ENCODE measurements around the gene KRT14.

DNA sequence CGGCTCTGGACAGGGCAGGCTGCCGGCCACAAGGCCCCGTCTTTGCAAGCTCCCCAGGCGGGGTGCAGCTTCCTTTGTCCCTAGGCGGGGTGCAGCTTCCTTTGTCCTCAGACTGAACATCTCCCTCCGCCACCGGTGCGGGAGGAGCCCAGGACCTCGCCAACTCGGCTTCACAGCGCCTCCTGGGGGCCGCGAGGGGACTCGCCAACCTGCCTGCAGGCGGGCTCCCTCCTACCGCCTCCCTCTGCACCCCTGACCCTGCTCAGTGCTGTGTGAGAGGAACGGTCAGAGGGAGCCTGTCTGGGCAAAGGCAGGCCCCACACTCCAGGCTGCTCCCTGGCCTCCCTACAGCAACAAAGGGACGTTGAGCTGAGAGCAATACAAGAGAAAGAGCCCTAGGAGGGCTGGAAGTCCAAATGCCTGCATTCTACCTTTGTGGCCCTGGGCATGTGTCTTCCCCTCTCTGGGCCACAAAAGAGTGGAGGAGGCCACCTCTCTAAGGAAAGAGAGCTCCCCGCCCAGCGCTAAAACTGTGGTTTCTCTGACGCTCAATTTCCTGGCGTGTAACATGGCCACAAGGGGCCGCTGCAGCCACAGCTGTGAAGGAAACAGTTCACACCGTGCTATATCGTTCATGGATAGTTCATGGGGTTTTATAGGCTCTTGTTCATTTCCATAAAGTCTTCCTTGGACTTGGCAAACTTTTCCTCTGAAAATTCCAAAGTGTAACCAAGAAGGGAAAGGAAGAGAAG lies 37.7 kb downstream of the KRT14 start:
- TF ChIP-seq, protein P1, sequence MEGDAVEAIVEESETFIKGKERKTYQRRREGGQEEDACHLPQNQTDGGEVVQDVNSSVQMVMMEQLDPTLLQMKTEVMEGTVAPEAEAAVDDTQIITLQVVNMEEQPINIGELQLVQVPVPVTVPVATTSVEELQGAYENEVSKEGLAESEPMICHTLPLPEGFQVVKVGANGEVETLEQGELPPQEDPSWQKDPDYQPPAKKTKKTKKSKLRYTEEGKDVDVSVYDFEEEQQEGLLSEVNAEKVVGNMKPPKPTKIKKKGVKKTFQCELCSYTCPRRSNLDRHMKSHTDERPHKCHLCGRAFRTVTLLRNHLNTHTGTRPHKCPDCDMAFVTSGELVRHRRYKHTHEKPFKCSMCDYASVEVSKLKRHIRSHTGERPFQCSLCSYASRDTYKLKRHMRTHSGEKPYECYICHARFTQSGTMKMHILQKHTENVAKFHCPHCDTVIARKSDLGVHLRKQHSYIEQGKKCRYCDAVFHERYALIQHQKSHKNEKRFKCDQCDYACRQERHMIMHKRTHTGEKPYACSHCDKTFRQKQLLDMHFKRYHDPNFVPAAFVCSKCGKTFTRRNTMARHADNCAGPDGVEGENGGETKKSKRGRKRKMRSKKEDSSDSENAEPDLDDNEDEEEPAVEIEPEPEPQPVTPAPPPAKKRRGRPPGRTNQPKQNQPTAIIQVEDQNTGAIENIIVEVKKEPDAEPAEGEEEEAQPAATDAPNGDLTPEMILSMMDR (conservative IDR thresholded peaks at IDR 0.05 in 1 of 2, IDR thresholded peaks at IDR 0.05 in 1 of 2; ENCODE audit: low read depth in 1 of 2, low read length in 2 of 2): peak; percentile 79 to 93
- no peak for TF ChIP-seq EZH2 (IDR thresholded peaks at IDR 0.05; ENCODE audit: low read length, missing control alignments)

All from fibroblast of lung (primary cell).